HG03064 (cell line): ENCODE measurements around the gene AMER1.
A peak's percentile ranks its signal among the peaks of the same experiment; 100 is the strongest.
"Not testable (repeated sequence)": the region's sequence is repeated elsewhere in the genome, so short reads cannot be mapped to it uniquely, and the experiment has no call there.

Experiments used
- ATAC-seq: cut with Tn5 transposase; IDR thresholded peaks from one replicate; pipeline ENCODE4 v1.9.1; 2021; ENCODE audit warnings: low read depth; ENCODE audit not compliant: unreplicated experiment

The AMER1 gene

GRCh38 chrX:64205441-64205734, at the start of gene AMER1:
AMER1 (minus strand) TSS chrX:64205708; CDS start chrX:64193286, 12,422 bp downstream.
- ATAC-seq = peak; percentile 42

DNA sequence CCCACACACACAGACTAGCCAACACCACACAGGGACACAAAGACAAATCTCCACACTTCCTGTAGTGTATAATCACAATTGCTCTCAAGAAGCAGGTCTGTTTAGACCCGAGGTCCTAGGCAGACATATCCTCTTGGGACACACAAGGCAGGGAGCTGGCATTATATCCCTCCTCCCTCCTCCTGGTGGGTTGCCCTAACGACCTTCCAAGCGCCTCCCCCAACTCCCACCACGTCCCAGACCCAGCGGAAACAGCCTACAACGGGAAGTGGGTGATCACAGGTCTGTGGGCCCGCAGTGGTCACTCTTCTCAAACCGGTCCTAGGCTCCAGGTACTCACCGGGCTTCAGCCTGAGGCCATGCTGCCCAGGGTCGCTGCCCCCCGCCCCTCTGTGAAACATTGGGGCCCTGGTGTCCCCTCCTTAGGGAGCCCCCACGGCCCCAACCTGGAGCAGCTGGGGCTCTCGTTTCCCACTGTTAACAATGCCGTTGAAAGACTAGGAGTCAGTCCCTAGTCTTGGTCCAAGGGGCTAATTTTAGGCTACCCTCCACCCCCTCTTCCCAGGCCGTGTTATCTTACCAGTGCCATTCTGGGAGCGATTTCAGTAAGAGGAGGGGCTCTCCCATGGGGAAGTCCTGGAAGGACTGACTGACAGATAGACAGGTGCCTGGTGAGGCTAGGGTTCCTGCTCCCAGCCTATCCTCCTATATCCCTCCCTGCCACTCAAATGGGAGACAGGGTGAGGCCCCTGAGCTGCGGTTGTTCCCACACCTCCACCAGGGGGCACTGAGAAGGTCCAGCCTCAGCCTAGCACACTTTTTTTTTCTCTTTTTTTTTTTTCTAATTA, 24.8 kb upstream of the AMER1 start, which contains the start of gene ASB12:
ASB12 (minus strand) TSS at position 485 of the 848 bp plus-strand sequence. CDS start 4,957 bp downstream, outside the sequence.
- no peak for ATAC-seq

GRCh38 chrX:64229154-64229553, 23.6 kb upstream of the AMER1 start:
- no peak for ATAC-seq

DNA sequence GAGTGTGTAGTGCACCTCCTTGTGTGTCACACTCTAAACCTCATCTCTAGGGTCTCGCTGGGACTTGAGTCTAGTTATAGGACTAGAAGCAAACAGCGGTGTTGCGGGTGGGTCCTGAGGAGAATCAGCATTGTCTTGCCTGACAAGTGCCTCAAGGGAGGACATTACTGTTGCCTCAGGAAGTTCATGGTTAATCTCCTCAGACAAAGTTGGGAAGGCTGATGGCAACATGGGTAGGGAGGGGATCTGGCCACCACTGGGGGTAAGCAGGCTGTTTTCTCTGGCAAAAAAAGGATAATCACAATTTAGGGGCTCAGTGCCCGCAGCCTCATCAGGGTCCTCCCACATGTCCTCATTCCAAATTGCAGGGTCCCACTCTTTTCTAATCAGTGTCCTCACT, 12.5 kb upstream of the AMER1 start:
- no peak for ATAC-seq

DNA sequence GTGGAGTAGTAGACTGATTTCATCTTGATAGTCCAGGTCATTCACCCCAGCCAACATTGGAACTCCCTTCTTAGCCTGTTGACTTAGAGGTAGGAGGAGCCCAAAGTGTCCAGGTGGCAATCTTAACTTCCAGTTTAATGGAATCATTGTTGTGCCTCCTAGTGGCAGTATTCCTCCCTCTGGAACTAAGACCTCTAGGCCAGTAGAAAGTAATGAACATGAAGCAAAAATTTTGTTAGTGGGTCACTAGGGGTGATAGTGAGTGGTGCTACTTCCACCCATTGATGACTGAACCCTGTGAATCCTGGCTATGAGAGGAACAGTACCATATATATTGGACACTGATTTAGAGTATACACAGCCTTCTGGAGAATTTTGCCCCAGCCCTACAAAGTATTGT, 8.5 kb upstream of the AMER1 start:
- ATAC-seq = not testable (repeated sequence)

GRCh38 chrX:64206556-64207162, 1.2 kb upstream of the AMER1 start:
- no peak for ATAC-seq

DNA sequence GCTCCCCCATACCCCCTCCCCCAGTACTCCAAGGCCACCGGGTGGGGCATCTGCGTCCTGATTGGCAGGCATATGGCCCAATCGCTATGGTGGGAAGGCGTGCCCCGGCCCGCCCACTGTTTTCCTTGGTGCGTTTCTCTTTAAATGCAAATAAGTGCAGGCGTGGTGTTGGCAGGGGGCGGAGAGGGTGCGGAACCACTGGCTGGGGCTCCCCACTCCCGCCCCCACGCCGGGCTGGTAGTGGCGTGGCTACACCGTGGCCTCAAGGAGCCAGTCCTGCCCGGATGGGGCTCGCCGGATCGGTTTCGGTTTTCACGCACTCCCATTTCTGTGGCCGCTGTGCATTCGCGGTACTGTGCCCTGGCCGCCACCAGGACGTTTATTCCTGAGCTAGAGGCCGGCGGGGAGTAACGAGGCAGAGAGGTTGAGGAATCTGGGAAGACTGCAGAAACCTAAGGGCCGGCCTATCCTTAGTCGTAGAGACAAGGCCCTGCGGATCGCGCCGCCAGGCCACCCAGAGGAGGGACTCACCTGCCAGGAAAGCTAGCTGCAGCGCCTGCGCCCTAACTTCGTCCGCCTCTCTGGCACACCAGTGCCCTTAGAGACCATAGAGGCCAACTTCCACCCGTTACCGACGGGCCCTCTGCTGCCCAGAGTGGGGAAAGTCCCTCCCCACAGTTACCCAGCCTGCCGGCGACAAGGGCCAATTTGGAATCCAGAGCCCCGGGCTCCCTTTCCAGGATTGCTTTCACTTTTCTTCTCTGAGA, 410 bp upstream of the AMER1 start:
- peak; percentile 81 for ATAC-seq

DNA sequence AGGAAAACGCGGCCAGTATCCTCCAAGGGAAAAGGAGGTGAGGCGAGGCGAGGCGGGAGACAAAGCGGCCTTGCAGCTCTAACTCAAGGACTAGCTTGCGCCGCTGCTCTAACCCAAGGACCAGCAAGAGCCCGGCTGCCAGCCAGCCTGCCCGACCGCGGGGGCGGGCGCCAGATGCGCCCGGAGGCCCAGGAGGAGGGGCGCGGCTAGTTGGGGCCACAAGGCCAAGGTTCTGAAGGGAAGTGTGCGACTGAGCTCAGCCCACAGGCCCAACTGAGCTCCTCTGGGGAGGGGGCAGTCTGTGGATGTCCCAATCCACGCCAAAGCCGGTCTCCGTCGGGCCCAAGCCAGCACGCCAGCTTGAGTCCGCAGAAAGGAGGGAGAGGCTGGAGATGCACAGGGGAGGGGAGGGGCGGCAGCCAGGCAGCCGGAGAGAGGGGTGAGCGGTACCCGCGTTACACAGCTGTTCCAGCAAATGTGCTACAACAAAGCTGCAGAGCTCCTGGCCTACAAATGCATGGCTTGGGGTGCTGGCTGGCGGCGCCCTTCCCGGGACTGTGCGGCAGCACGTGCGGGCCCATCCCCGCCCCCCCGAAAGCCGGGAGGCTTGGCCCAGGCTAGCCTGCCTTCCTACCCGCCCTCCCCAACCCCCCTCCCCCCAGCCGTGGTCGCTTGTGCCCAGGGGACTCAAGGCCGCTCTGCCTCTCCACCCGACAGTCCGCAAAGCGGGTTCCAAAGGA, 637 bp downstream of the AMER1 start:
- peak; percentile 5 for ATAC-seq

DNA sequence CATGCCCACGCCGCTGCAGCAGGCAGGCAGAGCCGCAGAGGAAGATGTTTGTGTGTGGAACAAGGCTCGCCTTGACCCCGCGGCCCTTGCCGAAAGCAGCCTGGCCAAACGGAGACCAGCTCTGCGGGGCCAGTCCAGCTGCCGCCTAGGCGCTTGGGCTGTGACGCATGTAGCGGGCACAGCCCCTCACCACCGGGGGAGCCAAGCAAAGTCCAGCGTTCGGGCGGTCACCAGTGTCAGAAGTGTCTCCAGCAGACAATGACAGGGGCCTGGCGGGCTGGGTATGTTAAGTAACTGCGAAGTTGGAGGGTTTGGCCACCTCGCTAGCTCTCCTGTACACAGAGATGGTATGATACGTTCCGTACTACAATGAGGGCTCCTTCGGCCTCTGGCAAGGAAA, 1.3 kb downstream of the AMER1 start:
- ATAC-seq = no peak

DNA sequence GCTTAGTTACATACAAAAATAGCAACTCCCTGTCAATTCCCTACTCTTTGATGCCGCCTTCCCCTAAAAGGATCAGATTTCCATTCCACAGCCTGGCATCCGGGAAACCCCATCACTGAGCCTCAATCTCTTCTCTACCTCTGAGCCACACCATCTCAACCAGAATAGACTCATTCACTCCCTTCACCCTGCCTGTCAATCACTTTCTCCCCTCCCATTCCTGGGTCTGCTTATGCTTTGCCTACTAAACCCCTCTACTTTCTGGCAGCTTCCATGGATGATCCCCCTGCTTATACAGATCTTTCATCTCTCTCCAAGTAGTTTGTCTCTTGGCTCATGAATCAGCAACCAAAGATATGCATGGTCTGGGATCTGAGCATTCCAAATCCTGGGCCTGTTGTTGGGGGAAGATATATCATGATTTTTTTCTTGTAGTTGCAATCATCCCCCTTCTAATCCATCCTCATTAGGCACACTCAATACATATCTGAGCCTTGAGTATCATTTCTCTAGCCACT, 2.6 kb downstream of the AMER1 start:
- ATAC-seq = no peak

GRCh38 chrX:64198036-64198435, 7.5 kb downstream of the AMER1 start:
- ATAC-seq = no peak

DNA sequence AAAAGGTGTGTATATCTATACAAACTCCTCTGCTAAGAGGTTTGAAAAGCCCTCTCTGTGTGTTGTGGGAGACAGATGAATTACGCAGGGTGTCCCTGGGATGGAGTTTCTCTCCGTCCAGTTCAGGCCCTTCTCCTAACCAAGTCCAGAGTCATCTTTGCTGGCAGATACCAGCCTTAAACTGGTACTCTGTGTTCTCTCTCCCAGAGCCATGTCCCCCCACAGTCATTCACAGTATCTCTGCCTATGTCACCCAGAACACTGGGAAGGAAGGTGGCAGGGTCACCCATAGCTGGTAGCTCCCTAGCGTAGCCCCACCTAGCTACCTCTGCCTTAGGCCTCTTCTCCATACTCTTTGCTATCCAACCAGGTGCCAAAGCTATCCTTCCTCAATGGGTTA, 8.9 kb downstream of the AMER1 start:
- ATAC-seq = no peak

DNA sequence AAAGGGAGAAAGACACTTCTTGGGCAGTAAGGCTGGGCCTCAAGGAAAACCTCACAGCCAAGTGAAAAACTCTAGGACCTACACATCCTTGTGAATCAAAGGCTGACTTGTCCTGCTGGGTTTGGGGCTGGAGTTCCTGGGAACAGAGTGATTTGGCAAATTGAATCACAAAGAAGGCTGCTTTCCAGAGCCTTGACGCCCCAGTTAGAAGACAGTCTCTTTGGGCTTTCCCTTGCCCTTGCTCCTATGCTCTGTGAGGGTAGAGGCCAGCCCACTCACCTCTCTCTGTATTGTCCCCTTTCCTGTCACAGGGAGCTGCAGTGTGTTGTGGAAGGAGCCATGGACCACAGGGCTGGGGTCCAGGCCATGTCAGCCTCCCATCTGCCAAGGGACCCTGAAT, 9.6 kb downstream of the AMER1 start:
- ATAC-seq = no peak

- ATAC-seq = no peak
These were observed 12.8 kb downstream of the AMER1 start for GRCh38 chrX:64192673-64193072.

DNA sequence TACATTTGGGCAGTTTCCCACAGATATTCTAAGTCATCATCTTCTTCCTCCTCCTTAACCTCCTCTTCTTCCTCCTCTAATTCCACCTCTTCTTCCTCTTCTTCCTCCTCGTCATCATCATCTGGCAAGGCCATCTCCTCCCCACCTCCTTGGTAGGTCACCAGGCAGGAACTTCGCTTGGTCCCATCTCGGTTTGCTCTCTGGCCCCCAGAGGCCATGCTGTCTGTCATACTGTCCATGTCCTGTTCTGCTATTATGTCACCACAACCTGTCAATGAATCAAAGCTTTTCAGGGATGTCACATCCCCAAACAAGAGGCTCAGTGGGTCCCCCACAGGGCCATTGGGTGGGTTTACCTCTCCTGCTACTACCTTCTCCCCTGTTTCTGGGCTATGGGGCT, 13.5 kb downstream of the AMER1 start:
- no peak for ATAC-seq

- no peak for ATAC-seq
These were observed 14.1 kb downstream of the AMER1 start for GRCh38 chrX:64191281-64192010.

GRCh38 chrX:64190136-64190740, 15.3 kb downstream of the AMER1 start:
- ATAC-seq = no peak

- ATAC-seq = no peak
These were observed 16.6 kb downstream of the AMER1 start for GRCh38 chrX:64188901-64189300.

DNA sequence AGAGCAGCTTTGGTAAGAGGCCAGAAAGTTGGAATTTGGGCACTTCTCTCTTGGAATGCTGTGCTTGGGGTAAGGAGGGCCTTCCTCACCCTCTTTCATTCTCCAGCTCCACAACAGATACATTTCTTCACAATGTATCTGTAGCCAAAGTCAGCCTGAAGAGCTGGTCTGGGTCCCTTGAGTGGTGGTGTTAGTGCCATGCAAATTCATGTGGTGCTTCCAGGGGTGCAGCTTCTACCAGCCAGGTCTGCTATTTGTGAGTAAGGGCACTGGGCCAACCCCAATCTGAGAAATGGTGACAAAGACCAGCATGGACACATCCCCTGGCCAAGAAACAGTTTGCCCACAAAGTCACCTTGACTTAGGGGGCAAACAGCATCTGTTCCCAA, 17.8 kb downstream of the AMER1 start:
- no peak for ATAC-seq
